Measurements from ENCODE around the gene SMIM35.

DNA sequence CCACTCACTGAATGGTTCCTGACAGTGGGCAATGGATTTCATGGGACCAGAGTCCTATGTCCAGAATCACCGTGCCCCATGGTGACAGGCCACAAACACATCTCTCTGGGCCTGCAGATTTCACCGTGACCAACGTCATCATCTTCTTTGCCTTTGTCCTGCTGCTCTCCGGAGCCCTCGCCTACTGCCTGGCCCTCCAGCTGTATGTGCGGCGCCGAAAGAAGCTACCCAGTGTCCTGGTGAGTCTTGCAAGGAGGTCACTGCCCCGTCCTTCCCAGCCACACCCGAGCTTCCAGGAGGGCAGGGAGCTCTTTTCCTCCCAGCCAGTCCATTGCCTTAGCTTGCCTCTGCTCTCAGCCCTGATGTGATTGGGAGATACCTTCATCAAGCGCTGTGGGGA, 91.3 kb downstream of the SMIM35 start:
- TF ChIP-seq, protein P1, sequence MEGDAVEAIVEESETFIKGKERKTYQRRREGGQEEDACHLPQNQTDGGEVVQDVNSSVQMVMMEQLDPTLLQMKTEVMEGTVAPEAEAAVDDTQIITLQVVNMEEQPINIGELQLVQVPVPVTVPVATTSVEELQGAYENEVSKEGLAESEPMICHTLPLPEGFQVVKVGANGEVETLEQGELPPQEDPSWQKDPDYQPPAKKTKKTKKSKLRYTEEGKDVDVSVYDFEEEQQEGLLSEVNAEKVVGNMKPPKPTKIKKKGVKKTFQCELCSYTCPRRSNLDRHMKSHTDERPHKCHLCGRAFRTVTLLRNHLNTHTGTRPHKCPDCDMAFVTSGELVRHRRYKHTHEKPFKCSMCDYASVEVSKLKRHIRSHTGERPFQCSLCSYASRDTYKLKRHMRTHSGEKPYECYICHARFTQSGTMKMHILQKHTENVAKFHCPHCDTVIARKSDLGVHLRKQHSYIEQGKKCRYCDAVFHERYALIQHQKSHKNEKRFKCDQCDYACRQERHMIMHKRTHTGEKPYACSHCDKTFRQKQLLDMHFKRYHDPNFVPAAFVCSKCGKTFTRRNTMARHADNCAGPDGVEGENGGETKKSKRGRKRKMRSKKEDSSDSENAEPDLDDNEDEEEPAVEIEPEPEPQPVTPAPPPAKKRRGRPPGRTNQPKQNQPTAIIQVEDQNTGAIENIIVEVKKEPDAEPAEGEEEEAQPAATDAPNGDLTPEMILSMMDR (IDR thresholded peaks at IDR 0.05), result no peak
- TF ChIP-seq POLR2AphosphoS5 (IDR thresholded peaks at IDR 0.05), result no peak

Measured in breast epithelium (tissue), 3 donors.